A549 (cell line): ENCODE results near the gene RAB1B. TPM values are rescaled to one million over a fixed set of nuclear protein-coding genes. Genes with fewer than 3 reads are reported as not detected.

Experiments
- ATAC-seq, 2 experiments: fragments of 200-7000 bp in 1 of 2; fragments of >200 bp in 1 of 2; cut with Nextera tagmentation in 1 of 2; cut with Tn5 transposase in 1 of 2; 3 replicates each; pipeline versions ENCODE4 v1.8.0 to v1.9.1; 2018 to 2020; ENCODE audit warnings: mild to moderate bottlenecking in 1 of 2, moderate library complexity in 1 of 2
- CTCF ChIA-PET: fragments of 300-600 bp; sonication (Branson Sonifier 250); formaldehyde crosslinking; extraction: SDS; loops from one replicate; lab custom pipeline; 2021; ENCODE audit warnings: antibody characterized with exemption, inconsistent platforms; lab: Yijun Ruan, JAX
- POLR2A ChIA-PET: fragments of 350-600 bp; formaldehyde crosslinking; extraction: SDS; loops from one replicate; lab custom pipeline; 2021; ENCODE audit warnings: antibody characterized with exemption, inconsistent platforms; lab: Yijun Ruan, JAX
- DNase-seq, 2 experiments: peaks; one replicate each; pipeline versions ENCODE4 v3.0.0 to v3.0.0-alpha.2; 2011 to 2016; ENCODE audit warnings: low read depth in 1 of 2, low spot score in 1 of 2
- FAIRE-seq: peaks from 2 replicates; lab custom pipeline; 2011; peaks lifted over from hg19 to GRCh38; lab: Jason Lieb, UNC
- H3K27ac ChIP-seq, 2 experiments: fragments of >200 bp; sonication (Bioruptor Twin); formaldehyde crosslinking; 3 replicates each; pipeline ENCODE4 v1.5.1; 2016 to 2017
- H3K4me1 ChIP-seq: fragments of >200 bp; sonication (Bioruptor Twin); formaldehyde crosslinking; 3 replicates; pipeline ENCODE4 v1.6.1; 2016
- H3K4me2 ChIP-seq: fragments of >200 bp; sonication (Bioruptor Twin); formaldehyde crosslinking; 3 replicates; pipeline ENCODE4 v1.6.1; 2016
- H3K4me3 ChIP-seq: fragments of >200 bp; sonication (Bioruptor Twin); formaldehyde crosslinking; 3 replicates; pipeline ENCODE4 v1.5.1; 2016
- H3K9me3 ChIP-seq: fragments of >200 bp; sonication (Bioruptor Twin); formaldehyde crosslinking; 3 replicates; pipeline ENCODE4 v1.6.1; 2016
- BCL3 ChIP-seq: fragments of >200 bp; sonication (Bioruptor Twin); formaldehyde crosslinking; IDR thresholded peaks from 3 replicates; pipeline ENCODE4 v1.6.1; 2016
- BHLHE40 ChIP-seq: IDR thresholded peaks from 2 replicates; pipeline ENCODE4 v1.6.1; 2012; ENCODE audit warnings: low read depth, low read length, inconsistent platforms
- CBX2 ChIP-seq: fragments of 200-600 bp; sonication (generic); IDR thresholded peaks from 2 replicates; pipeline ENCODE4 v1.6.1; 2016; ENCODE audit warnings: low read depth, mild to moderate bottlenecking, borderline replicate concordance
- CBX8 ChIP-seq: fragments of 200-600 bp; sonication (generic); IDR thresholded peaks from 2 replicates; pipeline ENCODE4 v1.6.1; 2016
- CEBPB ChIP-seq, 2 experiments: fragments of >200 bp in 1 of 2; sonication (Bioruptor Twin) in 1 of 2; formaldehyde crosslinking in 1 of 2; IDR thresholded peaks; 2 replicates each; pipeline ENCODE4 v1.6.1; 2012 to 2016
- CHD2 ChIP-seq: fragments of 150-350 bp; IDR thresholded peaks from 2 replicates; pipeline ENCODE4 v1.6.1; 2014; ENCODE audit warnings: low read length; ENCODE audit not compliant: partially characterized antibody
- CHD4 ChIP-seq: fragments of 200-600 bp; sonication (generic); IDR thresholded peaks from 2 replicates; pipeline ENCODE4 v1.6.1; 2016; ENCODE audit warnings: antibody characterized with exemption, mild to moderate bottlenecking, borderline replicate concordance
- CTCF ChIP-seq: fragments of >200 bp; sonication (Bioruptor Twin); formaldehyde crosslinking; IDR thresholded peaks from 3 replicates; pipeline ENCODE4 v1.5.1; 2016
- EHF ChIP-seq: fragments of 250-450 bp; sonication (Bioruptor Pico); IDR thresholded peaks from 2 replicates; pipeline ENCODE4 v1.5.0; 2020; ENCODE audit warnings: mild to moderate bottlenecking
- EHMT2 ChIP-seq: fragments of 200-600 bp; sonication (generic); IDR thresholded peaks from 2 replicates; pipeline ENCODE4 v1.6.1; 2016; ENCODE audit warnings: antibody characterized with exemption, low read depth, mild to moderate bottlenecking, moderate library complexity
- ELK1 ChIP-seq: fragments of 150-350 bp; IDR thresholded peaks from 2 replicates; pipeline ENCODE4 v1.6.1; 2014; ENCODE audit warnings: low read depth, mild to moderate bottlenecking, low read length
- ESRRA ChIP-seq: fragments of 150-350 bp; IDR thresholded peaks from 2 replicates; pipeline ENCODE4 v1.6.1; 2014; ENCODE audit warnings: mild to moderate bottlenecking, low read length, borderline replicate concordance
- FOSL2 ChIP-seq, 2 experiments: fragments of 450-650 bp in 1 of 2; fragments of >200 bp in 1 of 2; sonication (Bioruptor Twin) in 1 of 2; formaldehyde crosslinking; IDR thresholded peaks; 2 replicates each; pipeline versions ENCODE4 v1.5.0 to v1.6.1; 2016 to 2020; ENCODE audit warnings: mild to moderate bottlenecking in 1 of 2, moderate library complexity in 1 of 2
- GATA3 ChIP-seq: IDR thresholded peaks from 2 replicates; pipeline ENCODE4 v1.6.1; 2012; ENCODE audit warnings: borderline replicate concordance
- HES2 ChIP-seq: fragments of >200 bp; sonication (Bioruptor Twin); formaldehyde crosslinking; IDR thresholded peaks from 2 replicates; pipeline ENCODE4 v1.6.1; 2016
- HOXA7 ChIP-seq: fragments of 250-450 bp; sonication (Bioruptor Pico); IDR thresholded peaks from 2 replicates; pipeline ENCODE4 v1.5.0; 2020; ENCODE audit warnings: mild to moderate bottlenecking, moderate library complexity
- JUN ChIP-seq, 2 experiments: fragments of >200 bp; sonication (Bioruptor Twin); formaldehyde crosslinking; IDR thresholded peaks; 2 replicates in 1 of 2; 3 replicates in 1 of 2; pipeline ENCODE4 v1.6.1; 2016 to 2017
- JUNB ChIP-seq: fragments of >200 bp; sonication (Bioruptor Twin); formaldehyde crosslinking; IDR thresholded peaks from 2 replicates; pipeline ENCODE4 v1.6.1; 2016
- KDM1A ChIP-seq: fragments of 200-600 bp; sonication (generic); IDR thresholded peaks from 2 replicates; pipeline ENCODE4 v1.6.1; 2016; ENCODE audit warnings: low read depth, mild to moderate bottlenecking
- MAFK ChIP-seq: fragments of 450-650 bp; IDR thresholded peaks from 2 replicates; pipeline ENCODE4 v1.6.1; 2014; ENCODE audit not compliant: partially characterized antibody
- NFE2L2 ChIP-seq: fragments of 150-350 bp; conservative IDR thresholded peaks from 2 replicates; pipeline ENCODE4 v1.6.1; 2014; ENCODE audit warnings: low read length
- NR3C1 ChIP-seq: fragments of >200 bp; sonication (Bioruptor Twin); formaldehyde crosslinking; IDR thresholded peaks from 3 replicates; pipeline ENCODE4 v1.6.1; 2017
- PBX3 ChIP-seq: IDR thresholded peaks from 2 replicates; pipeline ENCODE4 v1.6.1; 2012
- POLR2AphosphoS2 ChIP-seq: conservative IDR thresholded peaks from 2 replicates; pipeline ENCODE4 v1.6.1; 2012; ENCODE audit warnings: low read length, improper control_type of control experiment, inconsistent platforms
- RAD21 ChIP-seq, 2 experiments: fragments of >200 bp in 1 of 2; sonication (Bioruptor Twin) in 1 of 2; formaldehyde crosslinking in 1 of 2; IDR thresholded peaks in 1 of 2; conservative IDR thresholded peaks in 1 of 2; 2 replicates in 1 of 2; 3 replicates in 1 of 2; pipeline ENCODE4 v1.6.1; 2012 to 2018; ENCODE audit warnings: inconsistent platforms in 1 of 2
- RARB ChIP-seq: fragments of 250-450 bp; sonication (Bioruptor Pico); IDR thresholded peaks from 2 replicates; pipeline ENCODE4 v1.8.0; 2021; ENCODE audit warnings: mild to moderate bottlenecking, moderate library complexity
- RFX5 ChIP-seq: fragments of 450-650 bp; IDR thresholded peaks from 2 replicates; pipeline ENCODE4 v1.7.1; 2014; ENCODE audit warnings: antibody characterized with exemption, mild to moderate bottlenecking, moderate library complexity
- RNF2 ChIP-seq: fragments of 200-600 bp; sonication (generic); IDR thresholded peaks from 2 replicates; pipeline ENCODE4 v1.6.1; 2016; ENCODE audit warnings: low read depth, mild to moderate bottlenecking, antibody characterized with exemption, moderate library complexity, borderline replicate concordance
- SMC3 ChIP-seq: fragments of >200 bp; sonication (Bioruptor Twin); formaldehyde crosslinking; IDR thresholded peaks from 3 replicates; pipeline ENCODE4 v1.6.1; 2018; ENCODE audit warnings: inconsistent platforms
- WGBS: methylation state at CpG from one replicate; pipeline ENCODE4 v1.1.6; 2017; ENCODE audit errors: missing lambda C conversion rate; 5-methylcytosine and 5-hydroxymethylcytosine counted together
- polyA plus RNA-seq, 4 experiments: library from polyadenylated mRNA; depleted of rRNA in 3 of 4; stranded (reverse); fragments of >200 nt; fragmentation: RNase III in 1 of 4; extraction: RNeasy Plus Mini Kit Qiagen cat#74134 plus additional on column Dnase treatment in 1 of 4; gene quantifications; 2 replicates in 3 of 4; 3 replicates in 1 of 4; pipeline ENCODE4 v1.2.3, GENCODE V29; 2011 to 2017

Gene RAB1B
- polyA plus RNA-seq, 2 of the 4 experiments (the other 2 are of a cell fraction), result 87.8 to 147 TPM

GRCh38 chr11:66240781-66241136, 27.7 kb upstream of the RAB1B start (continued):
- TF ChIP-seq BCL3, result no peak
- TF ChIP-seq HOXA7 (CRISPR knock-in tag), result no peak
- TF ChIP-seq EHMT2, result no peak
- TF ChIP-seq SMC3, result no peak
- TF ChIP-seq POLR2AphosphoS2, result no peak
- no peak for TF ChIP-seq JUNB
- no peak for TF ChIP-seq RAD21 (conservative IDR thresholded peaks at IDR 0.05 in 1 of 2, IDR thresholded peaks at IDR 0.05 in 1 of 2)
- TF ChIP-seq MAFK, result no peak

- no peak overlapping the region for H3K4me3 ChIP-seq
- CTCF ChIA-PET, result interaction anchor here (1.1 to 6.9 kb wide), 4 partner anchors 11 to 40 kb away, joined by 3 to 72 read pairs (median 6); no protein-coding TSS in a partner anchor
- no peak for FAIRE-seq
- DNase-seq, result no peak
- H3K4me1 ChIP-seq, result no peaks in the 10 kb centered on the region
- no peaks in the 10 kb centered on the region for H3K9me3 ChIP-seq
- H3K27ac ChIP-seq, result no peak overlapping the region
- POLR2A ChIA-PET, result no interaction called here
- WGBS, result 92% methylated on average over 12 of the region's 14 CpGs
- TF ChIP-seq KDM1A (no peak), ELK1 (no peak), HOXA7 (CRISPR knock-in tag) (no peak), JUNB (no peak), RAD21 (conservative IDR thresholded peaks at IDR 0.05 in 1 of 2, IDR thresholded peaks at IDR 0.05 in 1 of 2) (no peak), RARB (CRISPR knock-in tag) (no peak), ESRRA (no peak), RFX5 (no peak), RNF2 (no peak)
- TF ChIP-seq, all 56 proteins: peak for 0
- ATAC-seq, result no peak
- no peak overlapping the region for H3K4me2 ChIP-seq
These were observed 26.2 kb upstream of the RAB1B start for GRCh38 chr11:66242095-66242765.

- CTCF ChIA-PET, result interaction anchor here (6.9 kb wide), 1 partner anchor 22 kb away, joined by 72 read pairs; no protein-coding TSS in a partner anchor
- TF ChIP-seq NFE2L2 (no peak), FOSL2 (IDR thresholded peaks at IDR 0.05) (no peak), FOSL2 (CRISPR knock-in tag; IDR thresholded peaks at IDR 0.05) (no peak), GATA3 (no peak), CHD4 (no peak), NR3C1 (no peak), CEBPB (IDR thresholded peaks at IDR 0.05) (no peak), BHLHE40 (no peak), CHD2 (no peak), HOXA7 (CRISPR knock-in tag) (no peak), PBX3 (no peak), JUN (IDR thresholded peaks at IDR 0.05) (no peak), CTCF (no peak), HES2 (no peak), POLR2AphosphoS2 (no peak), CBX2 (no peak), EHF (CRISPR knock-in tag) (no peak), CBX8 (no peak)
These were observed 24.5 kb upstream of the RAB1B start for GRCh38 chr11:66243782-66244535.

More at GRCh38 chr11:66243782-66244535, 24.5 kb upstream of the RAB1B start:
- POLR2A ChIA-PET, result interaction anchor here (0.7 kb wide), 1 partner anchor 737 kb away, joined by 6 read pairs; no protein-coding TSS in a partner anchor
- DNase-seq (no peak), ATAC-seq (no peak), FAIRE-seq (no peak)
- no peak overlapping the region for H3K27ac ChIP-seq
- H3K9me3 ChIP-seq, result no peaks in the 10 kb centered on the region
- WGBS, result 88% methylated on average over 13 of the region's 13 CpGs
- H3K4me3 ChIP-seq, result no peak overlapping the region
- no peak overlapping the region for H3K4me2 ChIP-seq
- H3K4me1 ChIP-seq, result no peaks in the 10 kb centered on the region
